Liver (tissue), 9 donors: Measurements from ENCODE around the gene FAM110A. TPM values are rescaled to one million over a fixed set of nuclear protein-coding genes. Genes with fewer than 3 reads are reported as not detected.

Source experiments
- DNase-seq: peaks from one replicate; pipeline ENCODE4 v3.0.0-alpha.2; 2017; ENCODE audit warnings: low spot score
- H3K27ac ChIP-seq, 2 donors: one replicate each; pipeline ENCODE4 v1.7.0; 2013; ENCODE audit warnings: inconsistent platforms in 2 of 2, low read length in 2 of 2, control low read depth in 1 of 2, low read depth in 1 of 2, mild to moderate bottlenecking in 1 of 2
- H3K27me3 ChIP-seq, 4 donors: one replicate each; pipeline versions ENCODE4 v1.6.1 to v1.7.0; 2013; ENCODE audit warnings: low read length in 3 of 4, inconsistent platforms in 1 of 4, mild to moderate bottlenecking in 1 of 4, moderate library complexity in 1 of 4; ENCODE audit not compliant: control insufficient read depth in 4 of 4, insufficient read depth in 4 of 4
- H3K36me3 ChIP-seq, 4 donors: one replicate each; pipeline versions ENCODE4 v1.6.1 to v1.7.0; 2013; ENCODE audit warnings: low read length in 3 of 4, mild to moderate bottlenecking in 3 of 4, low read depth in 1 of 4, moderate library complexity in 1 of 4; ENCODE audit not compliant: control insufficient read depth in 4 of 4, insufficient read depth in 3 of 4
- H3K4me1 ChIP-seq, 4 donors: one replicate each; pipeline versions ENCODE4 v1.6.1 to v1.7.0; 2013; ENCODE audit warnings: low read length in 3 of 4, mild to moderate bottlenecking in 3 of 4, moderate library complexity in 1 of 4; ENCODE audit not compliant: control insufficient read depth in 4 of 4, insufficient read depth in 4 of 4
- H3K4me3 ChIP-seq, 3 donors: one replicate each; pipeline versions ENCODE4 v1.6.1 to v1.7.0; 2013; ENCODE audit warnings: low read length in 3 of 3, control low read depth in 1 of 3, low read depth in 1 of 3, mild to moderate bottlenecking in 1 of 3
- H3K9ac ChIP-seq, 2 donors: one replicate each; pipeline ENCODE4 v1.7.0; 2013; ENCODE audit warnings: low read length in 2 of 2, mild to moderate bottlenecking in 2 of 2, moderate library complexity in 2 of 2, control low read depth in 1 of 2, low read depth in 1 of 2
- H3K9me3 ChIP-seq, 4 donors: one replicate each; pipeline versions ENCODE4 v1.6.1 to v1.7.0; 2013; ENCODE audit warnings: low read length in 3 of 4; ENCODE audit not compliant: control insufficient read depth in 4 of 4
- ATF3 ChIP-seq: IDR thresholded peaks from 2 replicates; pipeline ENCODE4 v1.6.1; 2016; ENCODE audit warnings: antibody characterized with exemption
- CTCF ChIP-seq: fragments of 150-350 bp; IDR thresholded peaks from 2 replicates; pipeline ENCODE4 v1.5.1; 2017; ENCODE audit warnings: improper control_type of control experiment, low read depth, low read length; ENCODE audit not compliant: missing input control
- EGR1 ChIP-seq, 2 donors: IDR thresholded peaks; 2 replicates each; pipeline ENCODE4 v1.6.1; 2016 to 2018; ENCODE audit warnings: antibody characterized with exemption in 2 of 2, low read depth in 2 of 2
- FOXA1 ChIP-seq: IDR thresholded peaks from 2 replicates; pipeline ENCODE4 v1.6.1; 2016; ENCODE audit warnings: antibody characterized with exemption
- FOXA2 ChIP-seq: IDR thresholded peaks from 2 replicates; pipeline ENCODE4 v1.6.1; 2016; ENCODE audit warnings: antibody characterized with exemption
- GABPA ChIP-seq, 2 donors: IDR thresholded peaks in 1 of 2; conservative IDR thresholded peaks in 1 of 2; 2 replicates each; pipeline ENCODE4 v1.6.1; 2016; ENCODE audit warnings: antibody characterized with exemption in 2 of 2, mild to moderate bottlenecking in 1 of 2, moderate library complexity in 1 of 2
- HNF4A ChIP-seq, 2 donors: conservative IDR thresholded peaks; 2 replicates each; pipeline ENCODE4 v1.6.1; 2016; ENCODE audit warnings: antibody characterized with exemption in 2 of 2, mild to moderate bottlenecking in 2 of 2
- HNF4G ChIP-seq: IDR thresholded peaks from 2 replicates; pipeline ENCODE4 v1.6.1; 2016; ENCODE audit warnings: antibody characterized with exemption
- JUND ChIP-seq, 2 donors: IDR thresholded peaks; 2 replicates each; pipeline ENCODE4 v1.6.1; 2016; ENCODE audit warnings: antibody characterized with exemption in 2 of 2
- MAX ChIP-seq: IDR thresholded peaks from 2 replicates; pipeline ENCODE4 v1.6.1; 2016; ENCODE audit warnings: antibody characterized with exemption
- NR2F2 ChIP-seq: IDR thresholded peaks from 2 replicates; pipeline ENCODE4 v1.6.1; 2016; ENCODE audit warnings: antibody characterized with exemption
- RAD21 ChIP-seq, 2 donors: IDR thresholded peaks; 2 replicates each; pipeline ENCODE4 v1.6.1; 2016; ENCODE audit warnings: antibody characterized with exemption in 2 of 2, mild to moderate bottlenecking in 2 of 2
- REST ChIP-seq: IDR thresholded peaks from 2 replicates; pipeline ENCODE4 v1.6.1; 2016; ENCODE audit warnings: antibody characterized with exemption, mild to moderate bottlenecking
- RXRA ChIP-seq, 2 donors: IDR thresholded peaks; 2 replicates each; pipeline ENCODE4 v1.6.1; 2017 to 2018; ENCODE audit warnings: antibody characterized with exemption in 2 of 2, mild to moderate bottlenecking in 1 of 2
- SP1 ChIP-seq: IDR thresholded peaks from 2 replicates; pipeline ENCODE4 v1.6.1; 2018; ENCODE audit warnings: antibody characterized with exemption, mild to moderate bottlenecking
- TAF1 ChIP-seq: conservative IDR thresholded peaks from 2 replicates; pipeline ENCODE4 v1.6.1; 2016; ENCODE audit warnings: antibody characterized with exemption, mild to moderate bottlenecking
- YY1 ChIP-seq: IDR thresholded peaks from 2 replicates; pipeline ENCODE4 v1.6.1; 2016; ENCODE audit warnings: antibody characterized with exemption, mild to moderate bottlenecking
- ZBTB33 ChIP-seq: IDR thresholded peaks from 2 replicates; pipeline ENCODE4 v1.6.1; 2016; ENCODE audit warnings: antibody characterized with exemption
- WGBS: extraction: QIAGEN DNeasy Blood & Tissue Kit; methylation state at CpG from one replicate; pipeline ENCODE4 v1.1.7; 2013; 5-methylcytosine and 5-hydroxymethylcytosine counted together
- polyA plus RNA-seq, 2 donors: library from polyadenylated mRNA; stranded (reverse) in 1 of 2; unstranded in 1 of 2; fragments of 200-250 nt in 1 of 2; fragments of >200 nt in 1 of 2; fragmentation: Nextera tagmentation in 1 of 2; extraction: Ambion mirVana in 1 of 2; gene quantifications; one replicate each; pipeline versions ENCODE4 v1.2.1 to v1.2.3, GENCODE V29; 2013 to 2015
- total RNA-seq, 2 donors: library from RNA; depleted of rRNA; stranded (reverse); fragments of >200 nt; gene quantifications; one replicate each; pipeline ENCODE4 v1.2.3, GENCODE V29; 2014
- donor health status: healthy.
- donor health status: healthy.
- donor health status: healthy.
- donor health status: healthy.
- donor health status: healthy.

The FAM110A gene
- total and polyA plus RNA-seq, 4 donors = 1.2 to 6.7 (median 2.0) TPM

GRCh38 chr20:791056-791455, 42.5 kb upstream of the FAM110A start:
- WGBS = 50% methylated on average over 2 of the region's 2 CpGs
- Histone ChIP-seq H3K27ac (no peak overlapping the region), H3K36me3 (no peaks in the 10 kb centered on the region)

More at GRCh38 chr20:791056-791455, 42.5 kb upstream of the FAM110A start:
- no peak for DNase-seq
- TF ChIP-seq HNF4A (conservative IDR thresholded peaks at IDR 0.05) (no peak), HNF4G (no peak), JUND (IDR thresholded peaks at IDR 0.05) (no peak), CTCF (no peak), RAD21 (IDR thresholded peaks at IDR 0.05) (no peak), MAX (no peak), FOXA1 (no peak), GABPA (IDR thresholded peaks at IDR 0.05 in 1 of 2, conservative IDR thresholded peaks at IDR 0.05 in 1 of 2) (no peak), EGR1 (IDR thresholded peaks at IDR 0.05; ENCODE audit: low read depth in 2 of 2) (no peak), SP1 (no peak), ATF3 (no peak), RXRA (IDR thresholded peaks at IDR 0.05) (no peak), ZBTB33 (no peak), NR2F2 (no peak), YY1 (no peak), REST (no peak), FOXA2 (no peak), TAF1 (no peak)
- Histone ChIP-seq H3K9me3 (peaks cover 0 to 3% (median under 1%) of the 10 kb centered on the region in 4 donors), H3K27me3 (peaks cover 0 to 3% (median 0%) of the 10 kb centered on the region in 4 donors), H3K4me3 (no peak overlapping the region), H3K9ac (no peak overlapping the region), H3K4me1 (no peaks in the 10 kb centered on the region)
